Superior temporal gyrus (tissue), 1 donor: Measurements from ENCODE around the gene HOXA10.

Source experiments
- DNase-seq: peaks from one replicate; pipeline ENCODE4 v3.0.0-alpha.2; 2016; ENCODE audit errors: extremely low spot score

HOXA10 gene

GRCh38 chr7:27157702-27158431 lies 16.3 kb downstream of the HOXA10 start:
- DNase-seq, result no peak

- no peak for DNase-seq
These were observed 17.0 kb downstream of the HOXA10 start for GRCh38 chr7:27156916-27157701.

DNA sequence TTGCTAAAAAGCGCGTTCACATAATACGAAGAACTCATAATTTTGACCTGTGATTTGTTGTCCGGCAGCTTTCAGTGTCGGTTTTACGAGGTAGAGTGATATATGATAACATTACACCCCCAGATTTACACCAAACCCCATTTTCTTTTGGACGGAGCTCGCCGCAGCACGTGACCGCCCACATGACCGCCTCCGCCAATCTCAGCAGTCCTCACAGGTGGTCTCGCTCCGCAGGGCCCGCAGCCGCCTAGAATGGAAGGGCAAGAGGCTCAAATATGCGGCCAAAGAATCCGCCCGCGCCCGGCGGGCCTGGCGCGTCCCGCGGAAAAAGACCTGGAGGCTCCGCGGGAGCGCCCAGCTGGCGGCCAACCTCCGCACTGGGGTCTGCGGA lies 17.6 kb downstream of the HOXA10 start, which contains the start of gene HOXA7:
Gene HOXA7 (minus strand): TSS at position 168 of the 391 bp plus-strand sequence. CDS start 130 bp downstream, at position 38.
- no peak for DNase-seq

DNA sequence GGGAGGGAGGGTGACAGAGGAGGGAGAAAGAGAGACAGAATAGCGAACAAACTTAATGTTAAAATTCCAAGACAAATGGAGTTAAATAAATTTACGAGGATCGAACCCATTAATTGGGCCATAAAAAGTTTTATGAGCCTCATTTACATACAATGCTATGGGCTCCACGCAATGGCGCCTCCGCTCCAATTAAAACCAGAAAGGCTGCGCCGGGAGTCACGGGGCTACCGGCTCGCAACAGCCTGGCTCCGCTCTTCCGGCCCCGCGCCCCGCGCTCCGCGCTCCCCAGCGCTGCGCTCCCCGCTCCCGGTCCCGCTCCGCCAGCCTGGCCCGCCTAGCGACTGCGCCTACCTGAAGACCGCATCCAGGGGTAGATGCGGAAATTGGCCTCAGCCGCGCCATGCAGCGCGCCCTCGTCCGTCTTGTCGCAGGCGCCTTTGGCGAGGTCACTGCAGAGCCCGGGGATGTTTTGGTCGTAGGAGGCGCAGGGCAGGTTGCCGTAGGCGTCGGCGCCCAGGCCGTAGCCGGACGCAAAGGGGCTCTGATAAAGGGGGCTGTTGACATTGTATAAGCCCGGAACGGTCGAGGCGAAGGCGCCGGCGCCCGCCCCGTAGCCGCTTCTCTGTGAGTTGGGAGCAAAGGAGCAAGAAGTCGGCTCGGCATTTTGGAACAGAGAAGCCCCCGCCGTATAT lies 18.2 kb downstream of the HOXA10 start:
- no peak for DNase-seq

DNA sequence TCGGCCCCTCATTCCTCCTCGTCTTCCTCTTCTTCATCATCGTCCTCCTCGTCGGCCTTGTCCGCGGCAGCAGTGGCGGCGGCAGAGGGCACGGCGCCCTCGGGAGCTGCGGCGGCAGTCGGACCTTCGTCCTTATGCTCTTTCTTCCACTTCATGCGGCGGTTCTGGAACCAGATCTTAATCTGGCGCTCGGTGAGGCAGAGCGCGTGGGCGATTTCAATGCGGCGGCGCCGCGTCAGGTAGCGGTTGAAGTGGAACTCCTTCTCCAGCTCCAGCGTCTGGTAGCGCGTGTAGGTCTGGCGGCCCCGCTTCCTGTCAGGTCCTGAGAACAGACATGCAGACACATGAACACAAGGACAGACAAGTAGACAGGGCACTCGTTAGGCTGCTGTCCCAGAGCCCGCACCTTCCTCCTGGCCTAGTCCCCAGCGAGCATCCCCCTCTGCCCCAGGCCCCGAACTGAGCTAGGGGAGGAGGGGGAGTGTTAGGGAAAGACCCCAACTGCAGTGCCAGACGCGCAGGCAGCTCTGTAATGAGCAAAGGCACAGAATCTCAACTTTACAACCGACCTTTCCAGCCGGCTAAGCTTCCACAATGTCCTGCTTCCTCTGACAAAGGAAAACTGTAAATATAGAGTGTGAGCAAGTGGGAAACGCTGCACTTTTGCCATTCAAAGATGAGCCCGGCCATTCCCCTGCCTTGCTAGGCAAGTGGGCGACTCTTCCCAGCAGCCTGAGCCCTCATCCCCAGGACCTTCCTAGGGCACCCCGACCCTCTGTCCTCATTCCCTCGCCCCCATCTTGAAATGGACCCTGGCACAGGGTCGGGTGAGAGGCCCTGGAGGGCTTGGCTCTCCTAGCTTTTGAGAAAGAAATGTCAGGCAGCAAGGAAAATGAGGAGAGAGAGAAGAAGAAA lies 19.0 kb downstream of the HOXA10 start:
- no peak for DNase-seq

DNA sequence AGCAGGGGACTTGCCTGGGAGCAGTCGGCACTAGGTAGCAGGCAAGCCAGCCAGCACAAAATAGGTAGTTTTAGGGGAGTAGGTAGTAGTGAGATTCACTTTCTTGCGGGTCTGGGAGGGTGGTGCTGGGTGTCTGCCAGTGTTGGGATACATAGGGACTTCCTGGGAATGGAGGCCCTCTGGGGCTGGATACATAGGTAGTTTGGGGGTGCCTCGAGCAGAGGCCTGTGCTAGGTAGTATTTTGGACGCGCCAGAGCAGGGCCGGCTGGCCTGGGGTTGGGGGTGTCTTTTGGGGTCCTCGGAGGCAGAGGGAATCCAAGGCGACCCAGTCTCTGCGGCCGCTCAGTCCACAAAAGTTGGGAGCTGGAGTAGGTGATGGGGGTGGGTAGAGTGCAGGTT lies 19.8 kb downstream of the HOXA10 start:
- no peak for DNase-seq

- no peak for DNase-seq
These were observed 20.6 kb downstream of the HOXA10 start for GRCh38 chr7:27153526-27153925.

DNA sequence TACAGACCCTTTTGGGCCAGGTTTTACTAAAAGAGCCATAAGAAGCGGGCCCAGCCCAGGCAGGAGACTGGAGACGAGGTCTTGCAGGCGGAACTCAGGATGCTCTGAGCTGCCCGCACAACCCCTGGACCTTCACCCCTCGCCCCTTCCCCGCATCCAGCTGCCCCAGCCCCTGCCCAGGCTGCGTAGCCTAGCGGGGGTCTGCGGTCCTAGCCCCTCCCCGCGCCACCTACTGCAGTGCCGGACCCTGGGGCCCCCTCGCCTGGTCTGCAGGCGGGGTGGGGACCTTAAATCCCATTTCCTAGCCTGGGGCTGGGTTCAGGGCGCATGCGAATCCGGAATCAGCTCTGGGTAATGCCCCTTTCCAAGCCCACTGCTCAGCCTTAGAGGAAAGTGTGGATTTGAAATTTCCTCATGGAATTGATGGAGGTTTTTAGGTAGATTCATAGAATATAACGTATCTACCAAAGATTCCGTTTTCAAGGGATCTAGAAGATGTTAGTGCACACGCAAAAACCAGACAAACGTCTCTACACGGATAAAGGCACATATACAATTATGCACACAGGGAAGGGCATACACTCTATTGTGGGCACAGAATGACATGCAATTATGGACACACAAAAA lies 21.2 kb downstream of the HOXA10 start:
- no peak for DNase-seq

- no peak for DNase-seq
These were observed 21.9 kb downstream of the HOXA10 start, which contains the start of gene HOXA3 for GRCh38 chr7:27151931-27152815. TSS of gene HOXA3 (minus strand) at chr7:27152583. CDS start at chr7:27110640, 41,943 bp downstream.

DNA sequence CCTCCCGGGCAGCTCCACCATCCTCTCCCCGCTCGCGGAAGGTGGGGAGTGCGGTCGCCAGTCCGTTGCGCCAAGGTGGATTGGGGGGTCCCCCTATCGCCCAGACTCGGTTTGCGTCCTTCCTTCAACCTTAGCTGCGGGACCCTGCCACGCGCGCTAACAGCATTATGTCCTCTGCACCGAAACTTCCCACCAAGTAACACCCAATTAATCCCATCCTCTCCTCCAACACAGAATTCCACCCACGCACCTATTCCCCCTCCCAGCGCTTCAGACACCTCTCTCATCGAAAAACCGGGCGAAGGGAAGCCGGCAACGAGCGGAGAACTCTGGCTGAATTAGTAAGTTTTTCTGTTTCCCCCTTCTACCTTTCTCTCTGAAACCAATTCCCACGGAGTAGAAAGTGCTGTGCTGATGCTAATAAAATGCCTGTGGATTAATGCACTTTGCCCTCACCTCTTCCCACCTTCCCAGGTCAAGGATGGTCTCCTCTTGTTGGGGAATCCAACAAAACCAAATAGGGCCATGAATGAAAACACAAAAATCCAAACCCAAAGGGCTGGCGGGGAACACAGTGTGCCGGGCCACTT lies 22.7 kb downstream of the HOXA10 start:
- DNase-seq, result no peak

- no peak for DNase-seq
These were observed 23.4 kb downstream of the HOXA10 start for GRCh38 chr7:27150568-27151340.

DNA sequence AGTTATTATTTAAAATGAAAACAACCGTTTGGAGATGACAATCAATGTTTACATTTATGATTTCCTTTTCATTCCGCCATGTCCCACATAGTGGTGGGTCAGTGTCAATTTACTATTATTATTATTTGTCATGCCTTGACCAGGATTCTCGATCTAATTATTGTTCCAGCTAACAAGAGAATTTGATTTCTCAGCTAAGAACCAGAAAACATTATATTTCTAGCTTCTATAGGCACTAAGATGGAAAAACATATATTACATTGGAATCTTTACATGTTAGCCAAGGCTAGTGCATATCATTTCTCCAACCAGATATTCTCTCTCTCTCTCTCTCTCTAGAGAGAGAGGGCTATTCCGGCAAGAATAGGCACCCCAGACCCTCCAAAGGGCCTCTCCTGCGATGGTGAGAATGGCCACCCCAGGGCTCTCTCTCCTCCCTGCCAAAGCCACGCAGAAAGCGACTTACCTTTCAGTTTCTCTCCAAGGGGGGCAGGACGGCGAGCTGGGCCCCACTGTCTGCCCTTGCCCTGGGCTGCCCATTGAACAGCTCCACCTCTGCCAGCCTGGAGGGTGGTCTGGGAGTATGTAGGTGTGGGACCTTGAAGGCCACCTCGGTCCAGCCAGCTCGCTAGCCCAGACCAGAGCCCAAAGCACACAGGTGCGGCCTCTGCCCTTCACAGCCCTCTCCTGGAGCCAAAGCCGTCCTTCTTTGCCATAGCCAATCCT lies 24.1 kb downstream of the HOXA10 start:
- no peak for DNase-seq

GRCh38 chr7:27148756-27149641 lies 25.1 kb downstream of the HOXA10 start:
- no peak for DNase-seq

GRCh38 chr7:27148031-27148755 lies 25.9 kb downstream of the HOXA10 start:
- DNase-seq, result no peak

GRCh38 chr7:27147199-27148030 lies 26.7 kb downstream of the HOXA10 start, which contains the start of gene HOXA6:
TSS of gene HOXA6 (minus strand) at chr7:27147774. CDS start at chr7:27147749, 25 bp downstream.
- no peak for DNase-seq
